Epidermal melanocyte (primary cell): ENCODE measurements around the gene NAV2.

Experiments
- DNase-seq: peaks from one replicate; pipeline ENCODE4 v3.0.0; 2011; ENCODE audit warnings: low spot score; ENCODE audit not compliant: insufficient read length

NAV2 gene

DNA sequence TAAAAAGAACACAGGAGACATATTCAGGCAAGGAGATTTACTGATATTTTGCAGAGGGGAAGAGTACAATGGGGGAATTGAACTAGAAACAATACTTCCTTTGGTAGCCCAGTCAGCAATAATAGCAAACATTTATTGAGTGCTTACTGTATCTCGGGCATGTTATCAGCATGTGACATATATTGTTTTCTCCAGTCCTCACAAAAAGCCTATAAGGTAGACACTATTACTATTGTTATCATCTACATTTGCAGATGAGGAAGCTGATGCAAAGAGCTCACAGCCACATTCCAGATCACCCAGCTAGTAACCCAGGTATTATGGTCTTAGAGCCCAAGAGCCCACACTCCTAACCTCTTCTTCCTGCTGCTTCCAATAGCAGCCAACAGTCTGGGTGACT lies 27.9 kb downstream of the NAV2 start:
- no peak for DNase-seq

- no peak for DNase-seq
These were observed 30.1 kb downstream of the NAV2 start for GRCh38 chr11:19742588-19743292.

DNA sequence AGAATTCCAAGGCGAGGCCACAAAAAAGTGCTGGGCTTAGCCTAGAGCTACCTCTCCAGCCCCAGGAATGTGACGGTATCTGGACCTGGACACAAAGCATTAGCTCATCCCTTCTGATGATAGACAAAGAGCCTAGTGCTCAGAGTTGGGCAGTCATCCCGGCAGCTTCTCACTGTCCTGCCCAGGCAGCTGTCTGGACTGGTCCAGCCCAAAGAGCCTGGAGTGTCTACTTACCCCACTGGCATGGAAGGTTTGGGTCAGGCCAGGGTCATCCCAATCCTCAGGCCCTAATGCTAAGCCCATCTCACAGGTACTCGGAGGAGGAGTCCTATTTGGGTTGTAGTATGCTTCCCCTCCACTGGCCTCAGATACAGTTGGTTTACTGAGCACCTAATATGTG lies 31.0 kb downstream of the NAV2 start:
- DNase-seq: no peak

GRCh38 chr11:19744130-19744529 lies 31.5 kb downstream of the NAV2 start:
- no peak for DNase-seq

DNA sequence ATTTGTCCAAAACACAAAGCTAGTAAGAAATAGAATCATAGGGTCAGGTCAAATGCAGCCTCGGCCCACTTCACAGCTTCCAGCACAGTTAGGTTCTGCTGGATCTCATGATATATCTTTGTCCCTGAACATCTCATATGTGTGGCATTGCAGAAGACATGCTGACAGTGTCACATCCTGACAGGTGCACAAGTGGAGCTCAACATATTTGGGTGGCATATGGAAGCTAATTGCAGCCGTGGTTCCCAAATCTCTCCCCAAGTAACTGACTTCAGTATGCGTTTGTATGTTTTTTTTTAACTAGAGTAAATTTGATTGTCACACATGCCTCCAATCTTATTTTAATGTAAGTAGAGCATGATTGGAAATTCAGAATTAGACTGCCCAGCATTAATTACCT lies 33.4 kb downstream of the NAV2 start:
- no peak for DNase-seq

GRCh38 chr11:19747634-19748033 lies 35.0 kb downstream of the NAV2 start:
- DNase-seq: no peak

GRCh38 chr11:19751055-19751454 lies 38.4 kb downstream of the NAV2 start:
- DNase-seq: no peak

DNA sequence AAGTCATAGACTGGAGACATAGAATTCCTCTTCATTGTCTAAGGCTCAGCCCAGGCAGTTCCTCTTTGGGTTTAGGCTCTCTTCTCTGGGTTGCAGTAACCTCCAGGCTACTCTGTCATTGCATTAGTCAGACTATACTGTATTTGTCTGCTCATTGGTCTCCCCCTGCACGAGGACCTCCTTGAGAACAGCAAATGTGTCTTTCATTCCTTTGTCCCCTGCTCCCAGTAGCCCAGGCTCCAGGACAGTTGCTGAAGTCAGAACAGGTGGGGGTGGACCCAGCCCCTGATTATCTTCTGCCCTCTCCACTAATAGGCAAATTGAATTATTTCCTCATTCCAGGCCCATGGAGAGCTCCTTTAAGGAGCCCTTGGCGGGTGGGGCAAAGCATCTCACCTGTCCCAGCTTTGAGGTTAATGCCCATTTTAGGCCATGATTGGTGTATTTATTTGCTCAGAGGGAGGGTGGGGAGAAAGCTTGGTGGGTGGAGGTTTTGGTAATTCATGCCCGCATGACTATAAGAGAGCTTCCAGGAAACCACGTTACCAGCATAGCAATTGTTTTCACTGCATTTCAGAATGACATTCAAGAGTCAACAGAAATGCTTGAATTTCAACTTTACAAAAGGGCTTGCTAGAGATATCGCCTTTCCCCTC lies 40.9 kb downstream of the NAV2 start:
- DNase-seq: no peak

DNA sequence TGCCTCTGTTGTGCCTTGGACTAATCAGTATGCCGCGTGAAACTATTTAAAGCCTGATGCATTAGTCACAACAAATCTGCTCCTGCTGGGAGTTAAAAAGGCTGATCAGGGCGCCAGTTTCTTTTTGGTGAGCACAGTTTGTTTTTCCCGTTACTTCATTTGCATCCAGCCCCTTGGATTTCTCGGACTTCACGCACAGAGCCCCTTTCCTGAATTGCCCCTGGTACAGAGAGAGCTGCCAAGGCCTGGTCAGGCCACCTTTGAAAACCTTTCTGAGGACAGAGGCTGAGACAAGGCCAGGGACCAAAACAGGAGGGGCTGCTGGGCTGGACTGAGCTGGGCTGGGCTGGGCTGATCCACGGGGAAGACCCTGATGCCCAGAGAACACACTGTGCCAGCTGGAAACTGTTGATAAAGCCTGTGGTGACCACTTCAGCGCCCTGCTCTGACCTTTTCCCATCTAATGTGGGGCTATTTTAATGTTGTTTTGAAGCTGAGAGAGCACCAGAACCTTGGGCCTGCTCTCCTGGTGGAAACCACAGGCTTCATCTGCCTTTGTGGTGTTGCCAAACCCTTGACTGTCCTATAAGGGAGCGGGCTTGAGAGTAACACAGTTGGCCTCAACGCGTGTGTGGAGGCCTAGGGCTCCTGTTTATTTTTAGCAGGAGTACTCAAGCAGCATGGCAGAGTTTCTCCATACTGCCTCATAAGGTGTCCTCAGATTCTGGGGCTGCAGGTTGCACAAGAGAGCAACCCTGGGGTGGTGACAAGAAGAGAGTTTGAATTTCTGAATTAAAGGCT lies 44.2 kb downstream of the NAV2 start:
- DNase-seq: no peak

DNA sequence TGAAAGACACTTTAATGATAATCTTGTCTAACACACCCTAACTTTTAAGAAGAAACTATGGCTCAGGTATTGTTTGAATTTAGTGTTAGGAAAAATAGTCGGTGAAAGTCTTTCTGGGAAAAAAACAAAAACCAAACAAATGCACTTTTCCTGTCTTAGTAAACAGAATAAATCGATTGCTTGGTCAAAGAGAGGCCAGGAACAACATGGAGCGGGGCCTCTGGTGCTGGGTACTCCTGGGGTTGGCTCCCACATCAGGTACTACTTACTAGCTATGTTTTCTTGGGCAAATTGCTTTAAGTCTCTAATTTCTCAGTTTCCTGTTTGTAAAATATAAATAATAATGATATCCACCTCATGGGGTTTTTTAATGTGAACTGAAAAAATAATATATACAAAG lies 46.8 kb downstream of the NAV2 start:
- no peak for DNase-seq

GRCh38 chr11:19762266-19762665 lies 49.6 kb downstream of the NAV2 start:
- DNase-seq: no peak

DNA sequence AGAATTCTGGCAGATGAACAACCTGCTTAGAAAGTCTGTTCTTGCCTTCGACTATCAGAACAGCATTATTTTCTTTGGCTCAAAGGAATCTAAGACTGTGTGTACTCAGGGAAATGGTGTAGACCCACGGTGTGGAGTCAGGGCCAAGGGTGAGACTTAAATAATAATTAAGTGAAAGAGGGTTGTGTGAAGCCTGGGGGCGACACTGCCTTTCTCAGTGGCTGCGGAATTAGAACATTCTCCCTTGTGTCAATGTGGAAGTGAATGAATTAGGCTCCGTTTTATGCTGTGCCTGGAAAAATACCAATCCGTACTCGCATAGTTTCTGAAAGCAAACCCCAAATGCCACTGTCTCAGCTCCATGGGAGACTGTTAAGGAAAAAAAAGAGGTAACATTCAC lies 50.7 kb downstream of the NAV2 start:
- no peak for DNase-seq

DNA sequence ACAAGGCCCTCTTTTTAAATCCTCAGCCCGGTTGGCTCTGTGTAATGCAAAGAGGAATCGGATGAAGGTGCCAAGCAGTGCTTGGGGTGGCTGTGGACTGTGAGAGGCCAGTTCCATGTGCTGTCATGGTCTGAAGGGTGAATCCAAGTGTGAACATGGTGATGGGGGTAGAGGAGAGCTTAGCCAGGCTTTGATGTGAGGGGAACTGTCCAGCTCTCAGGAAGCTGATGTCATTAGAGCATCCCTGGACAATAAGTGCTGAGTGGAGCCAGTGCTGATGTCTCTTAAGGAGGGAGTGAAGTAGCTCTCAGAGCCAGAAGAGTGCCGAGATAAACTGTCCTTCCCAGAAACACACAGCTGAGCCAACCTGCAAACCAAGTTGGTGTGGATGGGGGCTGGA lies 53.6 kb downstream of the NAV2 start:
- DNase-seq: no peak

- DNase-seq: no peak
These were observed 54.2 kb downstream of the NAV2 start for GRCh38 chr11:19766810-19767209.

GRCh38 chr11:19767627-19768151 lies 55.1 kb downstream of the NAV2 start:
- peak; percentile 53 for DNase-seq

DNA sequence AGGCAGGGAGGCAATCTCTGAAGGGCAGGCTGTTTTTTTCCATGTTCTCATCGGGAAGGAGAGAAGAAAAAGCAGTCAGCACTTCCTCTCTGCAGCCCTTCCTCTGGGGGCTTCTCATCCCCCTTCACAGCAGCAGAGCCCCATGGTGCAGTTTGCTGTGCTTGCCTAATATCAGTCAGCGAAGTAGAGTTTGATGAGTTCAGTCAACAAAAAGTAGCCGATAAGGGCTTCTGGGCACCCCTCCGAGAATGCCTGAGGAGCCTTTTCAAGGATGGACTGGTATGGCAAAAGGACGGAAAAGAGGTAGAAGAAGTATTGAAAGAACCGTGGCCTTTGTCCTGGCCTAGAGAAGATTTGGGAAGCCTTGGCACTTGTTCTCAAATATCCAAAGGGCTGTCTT lies 55.6 kb downstream of the NAV2 start:
- no peak for DNase-seq

GRCh38 chr11:19768815-19769214 lies 56.2 kb downstream of the NAV2 start:
- DNase-seq: no peak

DNA sequence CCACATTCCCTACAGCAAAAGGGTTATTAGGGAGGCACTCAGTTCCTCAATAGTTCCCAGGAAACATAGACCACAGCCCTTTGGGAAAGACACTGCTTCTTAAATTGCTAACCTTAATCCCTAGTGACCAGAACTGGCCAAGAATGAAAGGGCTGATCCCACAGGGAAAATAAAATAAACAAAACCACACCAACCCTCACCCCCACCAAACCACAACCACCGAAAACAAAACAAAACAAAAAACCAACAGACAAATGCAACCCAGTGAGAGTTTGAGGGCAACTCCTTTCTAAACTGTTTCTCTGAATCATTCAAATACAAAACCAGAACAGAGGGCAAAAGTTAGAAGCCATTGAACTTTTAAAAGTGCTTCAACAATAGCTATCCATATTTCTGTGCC lies 57.2 kb downstream of the NAV2 start:
- DNase-seq: no peak

DNA sequence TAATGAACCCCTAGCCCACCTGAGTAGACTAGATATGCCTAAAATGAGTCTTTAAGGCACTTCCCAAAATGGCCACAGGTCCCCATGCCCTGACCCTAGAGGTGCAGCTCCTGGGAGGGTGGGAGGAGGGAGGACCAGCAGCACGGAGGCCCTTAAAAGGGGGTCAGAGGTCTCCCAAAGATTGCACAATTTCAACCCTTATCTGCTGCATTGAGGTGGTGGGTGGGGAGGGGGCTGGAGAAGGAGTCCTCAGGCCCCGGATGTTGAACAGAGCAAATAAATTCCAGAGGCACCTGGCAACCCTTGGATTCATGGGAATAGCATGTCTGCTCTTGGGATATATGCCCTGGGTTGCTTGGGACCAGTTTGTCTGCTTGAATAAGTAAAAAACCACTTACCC lies 57.6 kb downstream of the NAV2 start:
- no peak for DNase-seq

DNA sequence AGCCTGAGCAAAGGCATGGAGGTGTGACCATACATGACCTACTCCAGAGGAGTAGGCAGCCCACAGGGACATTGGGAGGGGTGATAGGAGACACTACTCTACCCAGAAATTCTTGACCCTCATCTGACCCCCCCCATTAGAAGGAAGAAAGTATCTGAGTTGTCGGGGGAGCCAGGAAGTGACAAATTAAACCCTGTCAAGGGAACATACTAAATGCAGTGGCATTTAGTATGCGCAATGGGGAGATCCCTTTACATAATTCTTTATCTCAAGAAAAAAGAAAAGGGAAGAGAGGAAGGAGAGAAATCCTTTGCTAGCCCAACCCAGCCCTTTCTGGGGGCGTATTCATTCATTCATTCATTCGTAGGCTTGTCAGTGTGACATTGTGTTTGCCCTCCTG lies 58.8 kb downstream of the NAV2 start:
- DNase-seq: no peak

DNA sequence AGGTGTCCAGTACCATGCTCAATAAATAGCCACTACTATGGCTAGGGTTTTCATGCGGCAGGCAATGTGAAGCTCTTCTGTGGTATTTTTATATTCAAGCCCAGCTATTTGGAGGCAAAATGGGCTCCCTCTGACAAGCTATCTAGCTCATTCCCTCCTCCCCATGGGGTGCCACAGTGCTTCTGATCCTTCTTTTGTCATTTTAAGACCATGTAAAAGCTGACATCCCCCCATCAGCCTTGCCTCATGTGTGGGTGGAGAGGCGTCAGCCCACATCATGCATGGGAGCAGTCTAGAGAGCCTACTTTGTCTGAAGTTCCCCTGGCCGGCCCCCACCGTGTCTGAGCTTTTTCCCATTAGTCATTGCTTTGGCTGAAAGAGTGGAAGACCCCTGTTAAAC lies 59.8 kb downstream of the NAV2 start:
- no peak for DNase-seq

- DNase-seq: no peak
These were observed 61.7 kb downstream of the NAV2 start for GRCh38 chr11:19774329-19774728.
